Left cardiac atrium (tissue), 4 donors: ENCODE data around the gene EDRF1. TPM values are rescaled to one million over a fixed set of nuclear protein-coding genes. Genes with fewer than 3 reads are reported as not detected.
"Not testable (repeated sequence)": the region's sequence is repeated elsewhere in the genome, so short reads cannot be mapped to it uniquely, and the experiment has no call there.

Source experiments
- ATAC-seq, 2 donors: fragments of 200-7000 bp; cut with Tn5 transposase; one replicate each; pipeline ENCODE4 v1.9.1; 2020; ENCODE audit warnings: mild to moderate bottlenecking in 2 of 2, moderate library complexity in 2 of 2
- DNase-seq: peaks from one replicate; pipeline ENCODE4 v3.0.0-alpha.2; 2020
- intact Hi-C, 2 donors: fragments of 100-400 bp; cut with DNase I; formaldehyde crosslinking; loops; one replicate each; pipeline versions ENCODE4 v1.14.1 to v1.15.1; 2022 to 2023
- long read RNA-seq: library from polyadenylated mRNA; unstranded; transcript quantifications from one replicate; pipeline ENCODE4 v2.0.0, GENCODE V29; 2021
- total RNA-seq, 2 donors: library from RNA; stranded (reverse); fragmentation: NEBNext Ultra II Directional; extraction: Animal tissue kit (Norgen Biotek cat#: 25700); gene quantifications; one replicate each; pipeline ENCODE4 v1.2.1, GENCODE V29; 2021
- donor health status: DM: no; HTN: yes; CAD: no.
- donor health status: DM: no; HTN: yes; CAD: no; lungs with severe emphysema.
- donor health status: DM: yes; HTN: yes; CAD: no.
- donor health status: Dilated cardiomyopathy.

EDRF1 gene, protein sequence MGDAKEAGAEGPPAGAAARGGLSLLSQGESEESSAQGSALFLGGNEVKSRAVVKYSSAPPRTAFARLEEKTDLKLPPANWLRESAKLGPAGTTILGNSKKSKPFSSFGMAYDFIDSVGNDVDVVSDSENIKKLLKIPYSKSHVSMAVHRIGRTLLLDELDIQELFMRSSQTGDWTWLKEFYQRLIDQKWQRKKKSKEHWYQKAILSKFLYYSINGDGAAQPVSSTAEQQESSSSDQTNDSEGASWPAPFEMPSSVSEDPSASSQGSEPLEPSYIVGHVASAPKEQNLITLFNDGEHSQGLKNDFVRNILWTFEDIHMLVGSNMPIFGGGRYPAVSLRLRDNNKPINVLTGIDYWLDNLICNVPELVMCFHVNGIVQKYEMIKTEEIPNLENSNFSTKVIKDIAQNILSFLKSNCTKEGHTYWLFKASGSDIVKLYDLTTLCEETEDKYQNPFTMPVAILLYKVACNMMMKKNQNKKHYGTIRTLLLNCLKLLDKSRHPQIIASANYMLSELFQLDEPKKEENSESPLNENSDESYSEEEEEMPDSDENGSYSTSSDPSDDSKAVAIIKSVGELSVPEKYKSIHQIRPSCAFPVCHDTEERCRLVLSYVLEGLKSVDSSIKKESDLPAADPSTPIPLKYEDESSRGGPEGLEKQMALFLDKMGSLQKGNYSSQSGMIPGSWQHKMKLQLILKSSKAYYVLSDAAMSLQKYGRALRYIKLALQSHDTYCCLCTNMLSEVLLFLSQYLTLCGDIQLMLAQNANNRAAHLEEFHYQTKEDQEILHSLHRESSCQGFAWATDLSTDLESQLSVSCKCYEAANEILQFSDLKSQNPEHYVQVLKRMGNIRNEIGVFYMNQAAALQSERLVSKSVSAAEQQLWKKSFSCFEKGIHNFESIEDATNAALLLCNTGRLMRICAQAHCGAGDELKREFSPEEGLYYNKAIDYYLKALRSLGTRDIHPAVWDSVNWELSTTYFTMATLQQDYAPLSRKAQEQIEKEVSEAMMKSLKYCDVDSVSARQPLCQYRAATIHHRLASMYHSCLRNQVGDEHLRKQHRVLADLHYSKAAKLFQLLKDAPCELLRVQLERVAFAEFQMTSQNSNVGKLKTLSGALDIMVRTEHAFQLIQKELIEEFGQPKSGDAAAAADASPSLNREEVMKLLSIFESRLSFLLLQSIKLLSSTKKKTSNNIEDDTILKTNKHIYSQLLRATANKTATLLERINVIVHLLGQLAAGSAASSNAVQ
- 10 to 100 TPM; 11.7 to 12.7 TPM for total RNA-seq
- long read RNA-seq, full-length matches to known transcripts, result 4 of 9 reads
- long read RNA-seq, partial matches to known transcripts, result 3 of 9 reads
- long read RNA-seq, other reads (novel, unspliced or antisense), result 2 of 9 reads

DNA sequence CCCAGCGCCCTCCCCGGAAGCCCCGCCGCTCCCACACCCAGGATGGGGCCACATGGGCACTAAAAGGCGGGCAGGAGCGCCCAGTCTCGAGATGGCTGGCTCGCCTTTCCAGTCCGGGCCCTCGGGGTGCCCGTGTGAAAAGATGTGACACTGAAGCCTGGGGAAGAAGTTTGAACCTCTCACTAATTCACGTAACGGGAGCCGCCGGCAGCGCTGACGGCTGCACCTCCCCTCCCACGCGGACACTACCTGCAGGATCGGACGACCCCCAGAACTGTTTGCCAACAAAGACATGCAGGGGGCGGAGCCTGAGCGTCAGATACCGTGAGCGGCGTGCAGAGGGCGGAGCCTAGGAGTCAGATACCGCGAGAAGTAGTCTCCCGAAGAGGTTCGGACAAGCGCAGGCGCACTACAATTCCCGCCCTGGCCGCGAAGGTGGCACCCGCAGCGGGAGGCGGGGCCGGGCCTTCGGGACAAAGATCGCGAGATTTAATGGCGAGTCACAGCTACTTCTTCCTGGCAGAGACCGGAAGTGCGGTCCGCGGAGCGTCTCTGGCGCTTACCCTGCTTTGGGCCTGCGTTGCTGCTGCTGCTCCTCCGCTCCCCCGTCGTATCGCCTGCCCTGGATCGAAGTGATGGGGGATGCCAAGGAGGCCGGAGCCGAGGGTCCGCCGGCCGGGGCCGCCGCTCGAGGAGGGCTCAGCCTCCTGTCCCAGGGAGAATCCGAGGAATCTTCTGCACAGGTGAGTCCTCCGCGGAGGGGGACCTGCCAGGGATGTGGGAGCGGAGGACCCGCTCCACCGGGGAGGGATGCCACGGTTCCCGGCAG, at the start of gene EDRF1:
EDRF1 (plus strand) TSS at position 537 of the 829 bp plus-strand sequence; CDS start at position 636, 99 bp downstream.
- DNase-seq, result peak; percentile 98
- ATAC-seq, result peak; percentile 99 to 100
- intact Hi-C loops, result no loop called here

DNA sequence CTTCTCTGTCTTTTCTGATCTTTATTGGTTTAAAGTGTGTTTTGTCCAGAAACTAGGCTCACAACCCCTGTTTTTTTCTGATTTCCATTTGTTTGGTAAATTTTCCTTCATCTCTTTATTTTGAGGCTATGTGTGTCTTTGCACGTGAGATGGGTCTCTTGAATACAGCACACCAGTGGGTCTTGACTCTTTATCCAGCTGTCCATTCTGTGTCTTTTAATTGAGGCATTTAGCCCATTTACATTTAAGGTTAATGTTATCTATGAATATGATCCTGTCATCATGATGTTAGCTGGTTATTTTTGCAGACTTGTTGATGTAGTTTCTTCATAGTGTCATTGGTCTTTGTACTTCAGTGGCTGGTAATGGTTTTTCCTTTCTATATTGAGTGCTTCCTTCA, 46.6 kb upstream of the EDRF1 start:
- no peak for ATAC-seq
- intact Hi-C loops, result no loop called here
- DNase-seq, result no peak

DNA sequence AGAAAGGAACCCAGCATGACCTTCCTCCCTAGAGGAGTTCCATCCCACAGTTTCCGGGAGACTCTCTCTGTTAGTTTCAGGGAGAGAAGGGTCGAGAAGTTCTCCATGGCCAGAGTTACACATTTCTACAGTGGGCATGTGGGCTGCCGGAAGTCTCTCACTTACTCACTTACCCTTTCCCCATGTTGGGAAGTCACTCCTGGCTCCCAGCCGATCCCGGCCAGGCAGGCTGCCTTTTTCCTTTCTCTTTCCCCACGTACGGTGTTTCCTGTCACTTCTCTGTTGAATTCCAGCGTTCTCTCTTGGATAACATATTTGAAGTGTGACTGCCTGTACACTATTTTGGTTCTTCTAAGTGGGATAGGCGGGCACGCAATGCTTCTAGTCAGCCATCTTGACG, 40.1 kb upstream of the EDRF1 start:
- DNase-seq (no peak), ATAC-seq (no peak)
- intact Hi-C loops, result no loop called here

DNA sequence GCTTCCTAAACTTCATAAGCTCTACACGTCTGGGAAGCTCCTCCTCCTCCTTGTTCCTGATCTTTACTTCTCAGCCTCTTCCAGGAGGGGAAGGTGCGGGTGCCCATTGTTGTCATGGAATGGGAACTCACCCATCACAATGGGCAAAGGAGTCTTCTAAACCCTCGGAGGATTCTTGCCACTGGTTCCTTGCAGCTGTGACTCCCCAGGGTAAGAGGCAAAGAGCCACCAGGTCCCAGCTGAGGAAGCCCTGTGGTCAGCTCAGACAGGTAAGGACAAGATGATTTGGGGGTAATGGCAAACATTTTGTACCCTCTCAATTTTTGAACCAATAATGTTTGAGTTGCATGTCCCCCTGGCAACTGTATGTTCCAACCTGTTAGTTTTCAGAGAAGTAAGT, 36.4 kb upstream of the EDRF1 start, which contains the start of gene TEX36:
TEX36 (minus strand) TSS at position 101 of the 400 bp plus-strand sequence. CDS start 174 bp downstream, outside the sequence.
- DNase-seq (no peak), ATAC-seq (no peak)
- intact Hi-C loops, result no loop called here

DNA sequence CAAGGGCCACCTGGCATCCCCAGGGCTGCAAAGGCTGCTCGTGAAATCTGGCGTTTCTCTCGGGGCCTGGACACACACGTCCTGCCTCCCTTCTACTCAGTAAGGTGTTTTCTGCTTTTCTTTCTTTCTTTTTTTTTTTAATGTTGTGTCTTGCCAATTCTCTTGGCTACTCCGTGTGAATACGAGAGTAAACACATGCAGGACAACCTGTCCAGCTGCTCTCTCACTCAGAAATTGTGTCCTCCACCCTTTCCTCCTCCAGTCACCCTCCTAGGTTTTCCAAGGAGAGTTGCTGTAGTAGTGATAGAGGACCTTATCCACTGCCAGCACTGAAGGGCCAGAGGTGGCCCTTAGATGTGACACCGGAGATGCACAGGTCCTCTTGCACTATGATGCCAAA, 35.7 kb upstream of the EDRF1 start:
- intact Hi-C loops, result no loop called here
- no peak for ATAC-seq
- no peak for DNase-seq

DNA sequence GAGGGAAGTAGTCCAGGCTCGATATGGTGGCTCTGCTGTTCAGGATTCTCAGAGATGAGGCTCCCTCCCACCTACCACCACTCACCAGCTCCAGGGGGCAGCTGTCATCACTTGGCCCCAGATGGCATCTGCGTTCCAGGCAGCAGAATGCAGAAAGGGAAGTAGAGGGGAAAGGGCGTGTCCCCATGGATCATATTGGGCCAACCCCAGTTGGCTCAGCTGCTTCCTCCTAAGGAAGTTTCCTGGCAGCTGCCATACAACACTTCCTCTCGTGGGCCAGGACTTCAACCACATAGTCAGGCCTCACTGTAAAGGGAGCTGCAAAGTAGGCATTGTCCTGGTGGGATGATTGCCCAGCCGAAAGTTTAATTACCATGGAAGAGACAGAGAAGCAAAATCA, 34.9 kb upstream of the EDRF1 start:
- intact Hi-C loops, result no loop called here
- no peak for DNase-seq
- ATAC-seq, result no peak

DNA sequence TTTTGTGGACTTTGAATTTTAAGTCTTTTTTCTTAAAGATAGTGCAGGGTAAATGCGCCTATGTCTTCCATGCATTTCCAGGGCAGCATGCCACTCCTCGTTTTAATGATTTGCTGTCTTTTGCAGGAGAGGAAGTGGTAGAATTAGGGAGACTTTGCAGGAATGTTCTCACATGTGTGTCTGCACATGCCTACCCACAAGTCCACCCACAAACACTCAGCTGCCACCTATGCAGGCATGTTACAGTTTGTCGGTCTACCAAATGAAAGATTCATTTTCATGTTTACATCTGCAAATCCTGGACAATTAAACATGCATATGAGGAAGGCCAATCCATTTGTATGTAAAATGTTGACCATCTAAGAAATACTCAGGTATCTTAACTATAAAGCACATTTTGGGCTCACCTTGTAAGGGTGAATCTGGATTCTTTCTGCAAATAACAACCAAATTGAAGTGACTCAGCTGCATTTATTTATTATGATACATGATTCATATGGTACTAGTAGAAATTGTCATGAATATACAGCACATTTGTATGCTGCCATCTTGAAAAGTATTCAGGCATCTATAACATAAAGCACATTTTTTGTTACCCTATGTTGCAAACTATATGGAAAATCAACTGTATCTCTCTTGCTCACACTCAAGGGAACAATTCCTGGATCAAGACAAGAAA, 31.9 kb upstream of the EDRF1 start:
- intact Hi-C loops, result no loop called here
- ATAC-seq (no peak), DNase-seq (no peak)

DNA sequence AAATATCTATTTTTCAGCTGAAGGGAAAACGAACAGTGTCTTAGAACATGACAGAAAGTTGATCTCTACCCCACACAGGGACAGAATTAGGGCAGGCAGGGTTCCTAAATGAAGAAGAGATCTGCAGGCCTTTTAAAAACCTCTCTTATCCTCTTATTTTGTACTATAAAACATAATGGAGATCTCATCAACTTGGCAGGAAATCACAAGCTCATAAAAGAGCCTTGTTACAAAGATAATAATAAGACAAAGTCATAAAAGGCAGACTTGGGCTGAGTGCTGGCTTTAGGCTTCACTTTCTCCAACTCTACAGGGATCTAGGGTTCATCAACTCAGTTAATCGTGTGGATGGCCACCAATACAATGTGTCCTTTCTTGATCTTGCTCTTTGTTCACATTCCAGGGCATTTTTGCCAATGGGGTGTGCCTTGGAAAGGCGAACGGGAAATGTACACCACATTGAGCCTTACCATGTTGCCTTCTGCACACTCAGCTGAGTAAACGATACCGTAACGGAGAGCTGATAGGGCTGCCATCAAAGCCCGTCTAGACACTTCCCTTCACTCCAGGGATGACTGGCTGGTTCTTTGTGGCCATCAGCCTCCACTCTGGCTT, 29.4 kb upstream of the EDRF1 start:
- ATAC-seq (no peak), DNase-seq (no peak)
- intact Hi-C loops, result no loop called here

DNA sequence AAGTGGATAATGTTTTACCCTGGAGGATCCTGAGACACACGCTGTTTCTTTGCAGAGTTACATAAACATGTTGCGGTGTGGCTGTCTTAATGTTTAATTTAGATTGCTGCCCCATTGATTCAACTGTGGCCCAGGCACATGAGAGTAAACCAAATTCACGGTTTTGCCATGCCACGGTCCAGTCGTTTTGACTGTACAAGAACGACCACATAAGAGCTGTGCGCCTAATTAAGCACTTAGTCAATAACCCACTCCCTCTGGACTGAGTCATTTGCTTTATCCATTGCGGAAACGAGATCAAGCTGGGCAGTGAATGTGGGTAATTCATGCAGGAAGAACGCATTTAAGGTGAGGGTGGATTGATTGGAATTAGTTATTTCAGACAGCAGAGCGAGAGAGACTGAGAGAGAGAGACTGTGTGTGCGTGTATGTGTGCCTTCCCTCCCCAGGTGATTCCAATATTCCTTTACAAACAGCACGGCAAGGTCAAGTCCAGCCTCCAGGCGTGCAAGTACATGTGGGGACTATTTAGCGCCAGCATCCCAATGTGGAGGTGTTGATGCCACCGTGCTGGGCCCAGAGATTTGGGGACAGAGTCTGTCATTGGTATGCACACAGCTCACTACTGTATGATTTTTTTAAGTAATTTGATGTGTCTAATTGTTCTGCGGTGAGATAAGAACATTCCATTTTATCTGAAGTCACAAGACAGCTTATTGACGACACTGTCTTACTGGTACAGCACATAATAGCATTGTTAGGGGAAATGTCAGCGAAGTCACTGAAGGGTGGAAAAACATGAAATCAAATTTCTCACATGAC, 28.1 kb upstream of the EDRF1 start:
- ATAC-seq, result no peak
- intact Hi-C loops, result no loop called here
- no peak for DNase-seq

DNA sequence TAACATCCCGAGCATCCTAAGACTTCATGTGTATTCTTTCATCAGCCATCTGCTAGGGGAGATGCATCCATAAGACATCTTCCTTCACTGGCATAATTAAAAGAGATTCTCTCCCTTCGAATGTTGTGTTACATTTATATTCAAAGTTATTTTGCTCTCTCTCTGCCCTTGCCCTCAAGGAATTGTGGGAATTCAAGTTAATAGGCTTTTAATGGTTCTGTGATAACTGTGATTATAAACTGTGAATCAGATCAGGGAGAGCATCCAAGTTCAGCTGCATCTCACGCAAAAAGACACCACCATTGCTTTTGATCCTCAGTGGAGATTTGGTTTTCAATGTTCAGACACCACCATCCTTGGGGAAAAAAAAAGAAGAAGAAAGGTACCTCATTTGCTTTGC, 27.3 kb upstream of the EDRF1 start:
- intact Hi-C loops, result no loop called here
- DNase-seq (no peak), ATAC-seq (no peak)

DNA sequence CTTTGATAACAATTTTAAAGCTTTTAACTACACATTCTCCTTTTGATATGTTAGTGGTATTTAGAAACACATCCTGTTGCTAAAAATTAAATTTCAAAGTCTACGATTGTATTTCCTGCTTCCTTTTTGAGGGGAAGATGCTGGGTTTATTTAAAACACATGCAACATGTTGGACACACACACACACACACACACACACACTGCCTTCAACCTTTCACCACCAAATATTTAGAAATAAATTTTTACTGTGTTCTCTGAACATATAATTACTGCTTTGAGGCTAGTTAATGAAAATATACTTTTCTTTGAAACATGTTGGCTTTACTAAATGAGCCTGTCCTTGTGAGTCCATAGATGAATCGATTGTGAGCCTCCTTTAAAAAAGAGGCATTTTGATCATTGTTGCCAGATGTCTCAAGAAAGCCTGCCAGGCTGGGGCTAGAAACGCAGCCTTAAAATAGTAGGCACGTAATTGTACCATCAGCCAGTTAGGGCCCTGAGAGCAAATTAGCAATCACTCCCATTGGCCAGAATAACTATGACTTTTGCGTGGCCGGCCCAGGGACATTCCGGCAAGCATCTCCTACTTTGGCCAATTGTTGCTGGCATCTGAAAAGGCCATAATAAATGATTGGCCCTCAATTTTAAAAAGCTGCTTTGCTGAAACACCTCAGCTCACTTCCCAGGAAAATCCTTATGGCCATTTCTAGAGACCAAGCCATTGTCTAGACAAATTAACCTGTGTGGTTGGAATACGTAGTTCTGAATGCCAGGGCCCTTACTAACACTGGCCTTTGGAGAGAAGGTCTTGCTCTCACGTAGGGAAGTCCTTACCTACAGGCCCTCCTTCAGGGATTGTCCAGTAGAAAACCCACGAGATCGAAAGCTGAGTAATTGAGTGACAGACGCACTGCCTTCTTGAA, 26.6 kb upstream of the EDRF1 start:
- ATAC-seq, result no peak
- no peak for DNase-seq
- intact Hi-C loops, result no loop called here

DNA sequence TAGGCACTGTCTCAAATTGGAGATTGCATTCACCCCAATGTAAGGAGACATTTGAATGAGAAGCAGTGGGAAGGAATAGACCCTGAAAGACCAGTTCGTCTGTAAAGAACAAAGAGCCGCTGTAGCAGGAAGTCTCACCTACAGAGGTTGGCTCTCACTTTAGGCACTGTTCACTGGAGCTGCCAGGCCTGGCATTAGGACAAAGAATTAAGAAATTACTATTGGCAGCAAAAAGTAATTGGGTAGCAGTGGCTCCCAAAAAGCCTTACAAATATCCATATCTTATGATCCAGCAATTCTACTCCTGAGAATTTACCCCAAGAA, 26.0 kb upstream of the EDRF1 start:
- intact Hi-C loops, result no loop called here
- ATAC-seq (no peak), DNase-seq (no peak)

DNA sequence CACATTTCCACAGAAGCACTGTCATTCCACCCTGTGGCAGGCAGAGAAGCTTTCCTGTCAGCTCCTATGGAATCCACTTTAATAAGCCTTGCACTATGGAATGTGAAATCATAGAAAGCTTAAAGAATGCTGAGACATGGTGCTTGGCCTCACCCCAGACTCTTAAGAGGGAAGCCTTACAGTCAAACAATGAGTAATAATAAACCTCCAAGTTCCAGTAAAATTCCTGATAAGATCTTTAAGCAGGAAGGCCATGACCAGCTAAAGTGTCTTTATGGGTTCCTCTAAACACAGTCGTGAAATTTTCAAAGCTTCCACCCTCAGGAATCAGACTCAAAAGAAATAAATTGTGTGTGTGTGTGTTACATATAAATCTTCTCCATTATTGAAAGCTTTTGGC, 24.6 kb upstream of the EDRF1 start:
- no peak for ATAC-seq
- intact Hi-C loops, result no loop called here
- DNase-seq, result no peak

DNA sequence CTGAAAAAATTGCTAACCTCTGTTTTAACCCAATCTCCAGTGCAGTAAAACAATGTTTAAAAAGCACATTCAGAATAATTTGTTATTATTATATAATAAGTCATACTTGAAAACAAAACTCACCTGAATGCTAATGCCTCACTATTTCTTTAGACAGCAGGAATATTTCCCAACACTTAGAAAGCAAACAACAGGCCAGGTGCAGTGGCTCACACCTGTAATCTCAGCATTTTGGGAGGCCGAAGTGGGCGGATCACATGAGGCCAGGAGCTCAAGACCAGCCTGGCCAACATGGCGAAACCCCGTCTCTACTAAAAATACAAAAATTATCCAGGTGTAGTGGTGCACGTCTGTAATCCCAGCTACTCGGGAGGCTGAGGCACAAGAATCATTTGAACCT, 22.6 kb upstream of the EDRF1 start:
- DNase-seq, intact Hi-C loops, ATAC-seq: not testable (repeated sequence)

DNA sequence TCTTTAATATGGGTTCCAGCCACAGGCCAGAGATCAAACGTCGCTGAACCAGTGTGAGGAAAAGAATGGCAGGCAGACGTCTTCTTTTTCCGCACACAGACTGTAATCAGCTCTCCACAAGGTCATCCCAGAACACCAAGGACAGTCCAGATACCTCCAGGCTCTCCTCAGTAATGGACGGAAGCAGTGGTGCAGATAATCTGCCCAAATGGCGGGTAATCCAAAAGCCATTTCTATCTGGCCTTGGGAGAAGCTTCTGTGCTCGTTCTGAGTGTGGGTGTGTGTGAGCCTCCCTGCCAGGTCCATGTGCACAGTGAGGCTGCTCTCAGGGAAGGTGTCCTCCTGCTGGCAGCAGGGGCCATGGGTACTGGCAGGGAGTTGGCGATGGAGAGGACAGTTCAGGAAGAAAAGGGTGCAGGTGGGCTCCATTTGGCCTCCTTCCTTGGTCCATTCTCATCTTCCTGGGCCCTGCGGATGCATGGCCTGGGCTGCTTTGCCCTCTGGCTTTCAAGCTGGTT, 21.0 kb upstream of the EDRF1 start:
- no peak for ATAC-seq
- intact Hi-C loops, result no loop called here
- DNase-seq, result no peak
